ENCODE data around the gene SLC7A6. TPM values are rescaled to one million over a fixed set of nuclear protein-coding genes. Genes with fewer than 3 reads are reported as not detected.

SLC7A6 gene
- total and polyA plus RNA-seq, 2 of the 13 experiments (the other 11 are each of a cell fraction or from before 2014, with no cell fraction given), result 35.8 to 70.8 TPM

DNA sequence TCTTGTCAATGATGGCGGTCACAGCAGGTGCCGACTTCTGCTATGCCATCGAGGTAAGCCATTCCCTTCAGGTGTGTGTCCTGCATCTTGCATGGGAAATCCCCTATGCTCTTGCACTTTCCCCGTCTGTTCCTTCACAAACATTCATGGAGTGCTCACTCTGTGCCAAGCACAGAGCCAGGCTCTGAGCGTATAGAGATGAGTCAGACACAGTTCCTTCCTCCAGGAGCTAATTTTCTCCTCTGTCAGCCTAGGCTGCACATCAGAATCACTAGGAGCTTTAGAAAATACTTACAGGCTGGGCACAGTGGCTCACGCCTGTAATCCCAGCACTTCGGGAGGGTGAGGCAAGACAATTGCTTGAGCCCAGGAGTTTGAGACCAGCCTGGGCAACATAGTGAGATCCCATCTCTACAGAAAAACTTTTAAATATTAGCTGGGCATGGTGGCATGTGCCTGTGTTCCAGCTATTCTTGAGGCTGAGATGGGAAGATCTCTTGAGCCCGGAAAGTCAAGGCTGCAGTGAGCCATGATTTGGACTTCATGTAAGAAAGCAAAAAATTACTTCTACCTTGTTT is 60.5 kb downstream of the SLC7A6 start:
- Histone ChIP-seq H3K9ac (ENCODE audit: insufficient read depth, low read depth, low read length) (no peak overlapping the region), H2AFZ (ENCODE audit: low read length) (no peak overlapping the region), H3K27ac (ENCODE audit: extremely low read length, insufficient read depth, low read length) (no peak overlapping the region), H3K27me3 (ENCODE audit: control insufficient read depth in 1 of 2, insufficient read depth in 2 of 2, low read length in 2 of 2) (no peaks in the 10 kb centered on the region), H3K36me3 (replicated peaks in 1 of 2; ENCODE audit: control insufficient read depth in 1 of 2, insufficient read depth in 2 of 2, low read length in 2 of 2) (peaks cover 3 to 51% of the 10 kb centered on the region in 2 experiments), H3K4me1 (ENCODE audit: insufficient read depth, low read length) (peaks cover 30% of the 10 kb centered on the region), H3K9me3 (ENCODE audit: low read length) (no peaks in the 10 kb centered on the region), H3K79me2 (ENCODE audit: insufficient read depth, low read length) (no peaks in the 10 kb centered on the region), H3K4me2 (ENCODE audit: low read depth, low read length) (no peak overlapping the region), H4K20me1 (ENCODE audit: insufficient read depth, low read length) (no peaks in the 10 kb centered on the region), H3K4me3 (replicated peaks in 1 of 3; ENCODE audit: insufficient read depth in 1 of 3, low read depth in 2 of 3, low read length in 3 of 3) (no peak overlapping the region)
- ChIA-PET POLR2A (interaction anchor here (0.8 to 3.9 kb wide), 2 partner anchors 14 to 61 kb away, joined by 3 to 24 read pairs; partner anchors contain the start of genes PRMT7, SLC7A6 and SLC7A6OS), CTCF (ENCODE audit: low intra/inter-chr PET ratio, low total read pairs) (no interaction called here)
- FAIRE-seq (no peak), ATAC-seq (no peak), DNase-seq (ENCODE audit: low spot score) (no peak)
- 96% methylated on average over 8 of the region's 8 CpGs for whole genome bisulfite sequencing (ENCODE audit: low lambda C conversion rate)
- in situ Hi-C loops (cut with HindIII; ENCODE audit: extremely low pct_ligation_motif_present, low pct_unique_long_range_greater_than_20kb) (loop anchor here (5.0 kb wide), 1 partner anchor 63 kb away; the partner anchor contains the start of gene SLC7A6), intact Hi-C loops (cut with micrococcal nuclease; ENCODE audit: unreplicated experiment) (no loop called here)
- TF ChIP-seq ZNF121 (CRISPR knock-in tag; IDR thresholded peaks at IDR 0.05) (peak; percentile 77), ZNF678 (CRISPR knock-in tag; IDR thresholded peaks at IDR 0.05) (no peak)
- no TSS peak for BruUV-seq (replicated peaks)

DNA sequence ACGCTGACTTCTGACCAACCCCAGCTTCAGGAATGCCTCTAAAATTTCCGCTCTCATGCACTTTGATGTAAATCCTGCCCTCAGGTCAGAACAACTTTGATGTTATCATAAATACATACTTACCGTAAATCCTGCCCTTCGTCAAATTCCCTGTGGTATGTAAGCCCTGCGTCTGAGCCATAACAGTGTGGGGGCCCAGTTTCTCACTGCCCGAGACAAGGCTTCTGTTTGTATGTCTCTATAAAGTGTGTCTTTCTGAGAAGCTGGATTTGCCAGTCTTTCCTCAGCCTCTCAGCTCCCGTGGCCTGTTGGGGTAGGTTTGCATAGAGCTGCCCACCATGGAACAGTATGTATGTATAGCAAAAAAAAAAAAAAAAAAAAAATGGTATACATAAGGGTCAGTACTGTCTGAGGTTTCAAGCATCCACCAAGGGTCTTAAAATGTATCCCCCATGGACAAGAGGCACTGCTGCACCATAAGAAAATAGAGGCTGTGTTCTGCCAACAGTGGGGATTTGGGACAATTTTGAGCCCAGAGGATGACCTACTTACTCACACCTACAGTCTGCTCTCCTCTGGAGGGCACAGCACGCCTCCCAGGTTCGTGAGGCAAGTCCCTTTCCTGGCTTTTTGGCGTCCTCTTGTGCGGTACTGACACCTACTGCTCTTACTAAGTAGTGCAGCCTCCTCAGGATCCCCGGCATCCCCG is 64.0 kb downstream of the SLC7A6 start:
- H3K79me2 ChIP-seq (ENCODE audit: insufficient read depth, low read length), result no peaks in the 10 kb centered on the region
- no peak overlapping the region; a peak in 1 of 6 replicates for H3K4me3 ChIP-seq (replicated peaks in 1 of 3; ENCODE audit: insufficient read depth in 1 of 3, low read depth in 2 of 3, low read length in 3 of 3)
- 37% methylated on average over 13 of the region's 13 CpGs for WGBS (ENCODE audit: low lambda C conversion rate)
- peaks cover 54% of the 10 kb centered on the region for H3K4me1 ChIP-seq (ENCODE audit: insufficient read depth, low read length)
- in situ Hi-C loops (cut with HindIII; ENCODE audit: extremely low pct_ligation_motif_present, low pct_unique_long_range_greater_than_20kb) (loop anchor here (5.0 kb wide), 1 partner anchor 66 kb away; the partner anchor contains the start of gene SLC7A6), intact Hi-C loops (cut with micrococcal nuclease; ENCODE audit: unreplicated experiment) (loop anchor here (1.0 kb wide), 4 partner anchors 14 to 67 kb away; partner anchors contain the start of gene SLC7A6OS)
- H3K27me3 ChIP-seq (ENCODE audit: control insufficient read depth in 1 of 2, insufficient read depth in 2 of 2, low read length in 2 of 2), result no peaks in the 10 kb centered on the region
- H3K4me2 ChIP-seq (ENCODE audit: low read depth, low read length), result peak overlapping the region; percentile 56
- ATAC-seq (peak; percentile 86), DNase-seq (ENCODE audit: low spot score) (peak; percentile 88), FAIRE-seq (peak; percentile 92)
- H3K27ac ChIP-seq (ENCODE audit: extremely low read length, insufficient read depth, low read length), result peak overlapping the region; percentile 50
- no TSS peak for BruUV-seq (replicated peaks)
- H4K20me1 ChIP-seq (ENCODE audit: insufficient read depth, low read length), result no peaks in the 10 kb centered on the region
- POLR2A ChIA-PET, result interaction anchor here (0.9 to 3.9 kb wide), 6 partner anchors 17 to 91 kb away, joined by 3 to 24 read pairs (median 7); partner anchors contain the start of genes PRMT7, SLC7A6 and SLC7A6OS
- CTCF ChIA-PET (ENCODE audit: low intra/inter-chr PET ratio, low total read pairs), result interaction anchor here (1.1 to 7.0 kb wide), 3 partner anchors 47 to 70 kb away, joined by 3 to 96 read pairs (median 8); partner anchors contain the start of gene SLC7A6
- no peaks in the 10 kb centered on the region for H3K9me3 ChIP-seq (ENCODE audit: low read length)
- H2AFZ ChIP-seq (ENCODE audit: low read length), result no peak overlapping the region
- peaks cover 3 to 32% of the 10 kb centered on the region in 2 experiments for H3K36me3 ChIP-seq (replicated peaks in 1 of 2; ENCODE audit: control insufficient read depth in 1 of 2, insufficient read depth in 2 of 2, low read length in 2 of 2)
- peak overlapping the region; percentile 25 for H3K9ac ChIP-seq (ENCODE audit: insufficient read depth, low read depth, low read length)
- TF ChIP-seq MED1 (CRISPR knock-in tag; IDR thresholded peaks at IDR 0.05) (peak; percentile 51), ZNF3 (CRISPR knock-in tag; IDR thresholded peaks at IDR 0.05) (no peak), GATAD2A (CRISPR knock-in tag; IDR thresholded peaks at IDR 0.05) (peak; percentile 34; the same call in 1 of the 2 replicates), ZNF256 (CRISPR knock-in tag; conservative IDR thresholded peaks at IDR 0.05) (no peak), ZNF143 (CRISPR knock-in tag; IDR thresholded peaks at IDR 0.05) (no peak), ZNF557 (CRISPR knock-in tag; IDR thresholded peaks at IDR 0.05) (no peak), DPF2 (CRISPR knock-in tag; IDR thresholded peaks at IDR 0.05; ENCODE audit: borderline replicate concordance, low read depth) (no peak), ZKSCAN1 (IDR thresholded peaks at IDR 0.05; ENCODE audit: low read length) (0 out of 2 replicates have a peak, but pooled peaks have one; percentile 18), HNF4A (CRISPR knock-in tag; IDR thresholded peaks at IDR 0.05) (peak; percentile 44; the same call in 1 of the 2 replicates)
- TF ChIP-seq, protein P1, sequence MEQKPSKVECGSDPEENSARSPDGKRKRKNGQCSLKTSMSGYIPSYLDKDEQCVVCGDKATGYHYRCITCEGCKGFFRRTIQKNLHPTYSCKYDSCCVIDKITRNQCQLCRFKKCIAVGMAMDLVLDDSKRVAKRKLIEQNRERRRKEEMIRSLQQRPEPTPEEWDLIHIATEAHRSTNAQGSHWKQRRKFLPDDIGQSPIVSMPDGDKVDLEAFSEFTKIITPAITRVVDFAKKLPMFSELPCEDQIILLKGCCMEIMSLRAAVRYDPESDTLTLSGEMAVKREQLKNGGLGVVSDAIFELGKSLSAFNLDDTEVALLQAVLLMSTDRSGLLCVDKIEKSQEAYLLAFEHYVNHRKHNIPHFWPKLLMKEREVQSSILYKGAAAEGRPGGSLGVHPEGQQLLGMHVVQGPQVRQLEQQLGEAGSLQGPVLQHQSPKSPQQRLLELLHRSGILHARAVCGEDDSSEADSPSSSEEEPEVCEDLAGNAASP (CRISPR knock-in tag; IDR thresholded peaks at IDR 0.05; ENCODE audit: borderline replicate concordance), result peak; percentile 79; the same call in 1 of the 2 replicates
- TF ChIP-seq, protein P2, sequence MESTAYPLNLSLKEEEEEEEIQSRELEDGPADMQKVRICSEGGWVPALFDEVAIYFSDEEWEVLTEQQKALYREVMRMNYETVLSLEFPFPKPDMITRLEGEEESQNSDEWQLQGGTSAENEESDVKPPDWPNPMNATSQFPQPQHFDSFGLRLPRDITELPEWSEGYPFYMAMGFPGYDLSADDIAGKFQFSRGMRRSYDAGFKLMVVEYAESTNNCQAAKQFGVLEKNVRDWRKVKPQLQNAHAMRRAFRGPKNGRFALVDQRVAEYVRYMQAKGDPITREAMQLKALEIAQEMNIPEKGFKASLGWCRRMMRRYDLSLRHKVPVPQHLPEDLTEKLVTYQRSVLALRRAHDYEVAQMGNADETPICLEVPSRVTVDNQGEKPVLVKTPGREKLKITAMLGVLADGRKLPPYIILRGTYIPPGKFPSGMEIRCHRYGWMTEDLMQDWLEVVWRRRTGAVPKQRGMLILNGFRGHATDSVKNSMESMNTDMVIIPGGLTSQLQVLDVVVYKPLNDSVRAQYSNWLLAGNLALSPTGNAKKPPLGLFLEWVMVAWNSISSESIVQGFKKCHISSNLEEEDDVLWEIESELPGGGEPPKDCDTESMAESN (CRISPR knock-in tag; conservative IDR thresholded peaks at IDR 0.05), result no peak
